Left cardiac atrium (tissue), 4 donors: ENCODE data around the gene DRAM1. TPM values are rescaled to one million over a fixed set of nuclear protein-coding genes. Genes with fewer than 3 reads are reported as not detected.
"Not testable (repeated sequence)": the region's sequence is repeated elsewhere in the genome, so short reads cannot be mapped to it uniquely, and the experiment has no call there.

Experiments used
- ATAC-seq, 2 donors: fragments of 200-7000 bp; cut with Tn5 transposase; one replicate each; pipeline ENCODE4 v1.9.1; 2020; ENCODE audit warnings: mild to moderate bottlenecking in 2 of 2, moderate library complexity in 2 of 2
- DNase-seq: peaks from one replicate; pipeline ENCODE4 v3.0.0-alpha.2; 2020
- intact Hi-C, 2 donors: fragments of 100-400 bp; cut with DNase I; formaldehyde crosslinking; loops; one replicate each; pipeline versions ENCODE4 v1.14.1 to v1.15.1; 2022 to 2023
- total RNA-seq, 2 donors: library from RNA; stranded (reverse); fragmentation: NEBNext Ultra II Directional; extraction: Animal tissue kit (Norgen Biotek cat#: 25700); gene quantifications; one replicate each; pipeline ENCODE4 v1.2.1, GENCODE V29; 2021
- donor health status: DM: no; HTN: yes; CAD: no.
- donor health status: DM: no; HTN: yes; CAD: no; lungs with severe emphysema.
- donor health status: DM: yes; HTN: yes; CAD: no.
- donor health status: Dilated cardiomyopathy.

The DRAM1 gene
- total RNA-seq, 2 donors from 2014 or later, result 9.4 to 14.2 TPM

DNA sequence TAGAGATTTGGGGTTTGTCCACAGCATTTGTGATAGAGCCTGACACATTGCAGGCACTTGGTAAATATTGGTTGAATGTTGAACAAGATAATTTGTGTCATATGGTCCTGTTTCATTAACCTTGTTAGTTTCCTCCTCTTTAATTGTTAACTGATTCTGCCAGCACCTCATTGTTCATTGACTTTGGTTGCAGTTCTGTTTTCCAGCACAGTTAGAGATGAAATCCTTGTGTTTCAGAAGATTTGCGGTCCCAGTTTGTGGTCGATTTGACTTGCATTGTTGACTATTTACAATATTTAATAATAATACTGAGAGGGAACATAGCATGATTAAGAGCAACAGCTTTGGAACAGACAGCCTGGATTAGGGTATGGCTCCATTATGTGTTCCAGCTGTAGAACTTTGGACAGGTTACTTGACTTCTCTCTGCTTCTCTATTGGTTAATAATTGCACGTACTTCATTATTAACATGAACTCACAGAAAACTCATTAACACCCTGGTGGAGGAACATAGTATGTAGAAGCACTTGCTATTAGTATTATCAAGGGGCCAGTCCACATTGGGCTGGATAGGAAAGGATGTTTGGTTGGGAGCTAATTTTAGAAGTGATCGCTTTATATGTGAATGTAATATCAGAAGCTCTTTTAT, 8.7 kb downstream of the DRAM1 start:
- intact Hi-C loops, result no loop called here
- DNase-seq (no peak), ATAC-seq (no peak)

DNA sequence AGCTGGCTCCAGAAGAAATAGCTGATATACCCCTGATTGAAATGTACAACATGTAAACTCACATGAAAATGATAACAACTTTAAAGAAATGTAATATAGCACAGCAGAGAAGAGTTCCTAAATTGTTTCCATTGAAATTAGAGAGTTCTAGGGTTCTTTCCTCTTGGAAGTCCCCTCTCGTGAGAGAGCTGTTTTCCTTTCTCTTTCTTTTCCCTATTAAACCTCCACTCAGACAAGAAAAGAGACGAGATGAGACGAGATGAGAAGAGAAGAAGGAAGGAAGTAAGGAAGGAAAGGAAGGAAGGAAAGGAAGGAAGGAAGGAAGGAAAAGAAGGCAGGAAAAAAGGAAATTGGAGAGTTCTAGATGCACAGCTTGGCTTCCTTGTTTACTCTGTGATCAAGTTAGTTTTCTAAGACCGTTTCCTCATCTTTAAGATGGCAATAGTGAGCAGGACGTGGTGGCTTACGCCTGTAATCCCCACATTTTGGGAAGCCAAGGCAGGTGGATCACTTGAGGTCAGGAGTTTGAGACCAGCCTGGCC, 11.9 kb downstream of the DRAM1 start:
- intact Hi-C loops, result no loop called here
- ATAC-seq, result no peak
- DNase-seq, result no peak

DNA sequence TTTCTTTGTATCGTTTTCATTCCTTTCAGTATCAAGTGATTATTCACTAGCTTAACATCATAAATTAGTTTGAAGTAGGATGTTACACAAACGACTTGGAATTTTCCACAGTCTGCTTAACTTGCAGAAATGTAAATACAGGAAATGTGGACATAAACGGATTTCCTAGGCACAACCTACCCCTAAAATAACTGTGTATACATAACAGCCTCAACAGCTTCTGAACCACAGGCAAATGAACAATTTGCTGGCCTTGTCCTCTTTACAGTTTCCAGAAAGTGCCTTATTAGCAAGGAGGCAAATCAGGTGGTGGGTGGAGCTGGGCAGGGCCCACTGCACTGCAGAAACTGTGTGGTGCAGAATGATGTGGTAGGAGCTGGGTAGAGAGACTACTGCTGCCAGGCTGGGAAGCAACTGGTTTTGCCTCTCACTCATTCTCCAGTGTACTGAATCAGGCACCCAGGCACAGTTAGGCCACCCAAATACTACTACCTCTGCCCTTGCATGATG, 14.1 kb downstream of the DRAM1 start:
- intact Hi-C loops, result no loop called here
- ATAC-seq (peak; percentile 15 to 74), DNase-seq (no peak)

DNA sequence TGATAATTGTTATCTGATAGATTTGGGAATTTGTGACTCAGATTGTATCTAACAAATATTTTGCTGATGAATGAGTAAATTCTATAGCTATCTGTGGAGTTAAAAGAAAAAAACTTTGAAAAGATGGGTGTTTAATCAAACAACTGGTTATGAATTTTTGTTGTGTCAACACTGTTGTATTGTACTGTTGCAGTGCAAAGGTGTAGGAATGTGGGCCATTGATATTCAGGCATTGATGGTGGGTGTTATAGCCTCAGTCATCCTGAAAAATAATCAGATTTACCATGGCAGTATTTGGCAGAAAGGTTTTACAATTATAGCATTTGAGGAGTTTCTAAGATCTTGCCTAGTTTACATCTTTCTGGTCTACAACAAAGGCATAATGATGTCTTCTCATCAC, 15.4 kb downstream of the DRAM1 start:
- no peak for DNase-seq
- intact Hi-C loops, result no loop called here
- no peak for ATAC-seq

DNA sequence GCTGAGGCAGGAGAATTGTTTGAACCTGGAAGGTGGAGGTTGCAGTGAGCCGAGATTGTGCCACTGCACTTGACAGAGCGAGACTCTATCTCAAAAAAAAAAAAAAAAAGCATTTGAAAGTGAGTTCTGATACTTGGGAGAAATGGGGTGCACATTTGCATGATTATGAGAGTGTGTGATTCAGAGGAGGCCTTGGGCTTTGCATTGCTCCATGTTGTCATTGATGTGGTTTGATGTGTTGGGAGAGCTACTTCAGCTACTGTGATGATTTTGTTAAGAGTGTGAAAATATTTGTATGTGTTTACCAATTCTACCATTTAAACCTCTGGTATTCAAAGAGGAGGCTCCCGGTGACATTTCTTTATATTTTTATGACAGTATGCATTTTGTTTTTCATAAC, 24.4 kb downstream of the DRAM1 start:
- ATAC-seq (no peak), DNase-seq (no peak)
- intact Hi-C loops, result no loop called here

DNA sequence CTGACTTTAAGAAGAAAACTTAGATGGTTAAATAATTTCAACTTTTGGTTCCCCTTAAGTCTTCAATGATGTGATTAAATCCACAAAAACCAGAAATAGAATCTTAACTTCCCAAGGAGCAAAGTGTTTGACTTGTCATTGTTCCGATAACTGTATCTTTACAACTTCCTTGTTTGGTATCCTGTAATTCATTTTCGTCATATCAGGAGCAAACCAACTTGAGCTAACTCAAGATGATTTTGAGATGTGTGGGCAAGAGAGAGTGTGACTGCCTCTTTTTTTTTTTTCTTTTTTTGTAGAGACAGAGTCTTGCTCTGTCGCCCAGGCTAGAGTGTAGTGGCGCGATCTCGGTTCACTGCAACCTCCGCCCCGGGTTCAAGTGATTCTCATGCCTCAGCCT, 25.3 kb downstream of the DRAM1 start:
- ATAC-seq (no peak), DNase-seq (no peak)
- intact Hi-C loops, result no loop called here

DNA sequence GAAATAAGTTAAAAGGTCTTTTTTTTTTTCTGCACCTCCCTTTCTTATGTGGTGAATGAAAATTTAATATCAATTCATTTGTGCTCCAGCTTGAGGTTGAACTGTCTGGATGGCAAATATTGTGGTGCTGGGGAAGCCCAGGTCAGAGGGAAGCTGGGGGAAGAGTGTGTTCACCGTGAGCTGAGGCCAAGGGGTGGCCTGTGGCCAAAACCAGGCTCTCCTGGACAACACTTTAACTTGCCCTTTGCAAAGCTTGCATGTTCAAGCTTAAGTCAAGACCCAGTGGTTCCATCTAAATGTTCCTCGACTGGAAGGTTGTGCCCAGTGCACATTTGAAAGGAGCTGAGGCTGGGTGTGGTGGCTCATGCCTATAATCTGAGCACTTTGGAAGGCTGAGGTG, 28.8 kb downstream of the DRAM1 start:
- ATAC-seq (no peak), DNase-seq (no peak)
- intact Hi-C loops, result no loop called here

DNA sequence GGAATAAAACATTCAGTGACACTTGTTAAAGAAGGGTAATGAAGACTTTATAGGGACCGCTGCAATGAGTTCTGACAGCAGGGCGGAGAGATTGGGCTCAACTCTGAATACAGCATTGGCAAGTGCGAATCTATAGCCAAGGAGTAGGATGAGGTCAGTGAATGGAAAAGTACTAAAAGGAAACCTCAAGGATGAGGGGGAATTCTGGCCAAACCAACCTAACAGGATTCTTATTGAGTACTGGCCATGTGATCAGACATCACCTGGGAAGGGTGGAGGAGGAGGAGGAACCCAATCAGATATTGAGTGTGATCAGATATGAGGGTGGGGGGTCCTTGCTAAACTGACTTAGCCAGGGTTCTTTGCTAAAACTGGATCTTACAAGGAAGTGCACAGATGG, 31.0 kb downstream of the DRAM1 start:
- no peak for ATAC-seq
- DNase-seq, result no peak
- intact Hi-C loops, result no loop called here

DNA sequence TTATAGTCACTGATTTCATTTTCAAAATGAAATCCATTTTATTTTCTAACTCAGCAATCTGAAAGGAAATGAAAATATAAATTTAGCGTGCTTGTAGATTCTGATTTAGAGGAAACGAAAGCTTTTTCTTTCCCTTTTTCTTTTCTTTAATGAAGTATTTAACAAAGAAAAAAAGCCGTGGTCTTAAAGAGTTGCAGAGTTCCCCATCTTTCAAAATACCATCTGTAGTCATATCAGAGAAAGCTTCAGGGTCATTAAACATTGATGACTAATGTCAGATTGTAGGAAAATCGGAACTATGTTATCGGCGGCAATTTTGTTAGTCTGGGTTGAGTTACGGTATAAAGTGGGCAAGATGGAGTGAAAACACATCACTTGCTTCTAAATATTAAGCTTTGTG, 32.3 kb downstream of the DRAM1 start:
- ATAC-seq (no peak), DNase-seq (no peak)
- intact Hi-C loops, result no loop called here

DNA sequence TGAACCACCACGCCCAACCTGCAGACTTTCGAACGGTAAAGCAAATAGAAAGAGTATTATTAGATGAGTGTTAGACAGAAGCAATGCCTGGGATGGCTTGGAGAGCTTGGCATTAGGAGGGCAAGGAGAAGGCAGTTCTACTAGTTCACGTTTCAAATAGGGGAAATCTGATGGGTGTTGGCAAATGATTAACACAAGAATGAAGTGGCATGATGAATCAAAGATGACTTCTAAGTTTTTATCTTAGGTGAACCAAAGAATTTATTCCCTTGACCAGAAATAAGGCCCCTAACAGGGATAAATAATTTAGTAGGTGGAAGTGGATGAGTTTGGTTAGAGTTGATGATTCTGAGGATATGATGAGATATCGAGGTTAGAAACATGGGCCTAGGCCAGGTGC, 38.5 kb downstream of the DRAM1 start:
- ATAC-seq, result no peak
- intact Hi-C loops, result no loop called here
- no peak for DNase-seq

DNA sequence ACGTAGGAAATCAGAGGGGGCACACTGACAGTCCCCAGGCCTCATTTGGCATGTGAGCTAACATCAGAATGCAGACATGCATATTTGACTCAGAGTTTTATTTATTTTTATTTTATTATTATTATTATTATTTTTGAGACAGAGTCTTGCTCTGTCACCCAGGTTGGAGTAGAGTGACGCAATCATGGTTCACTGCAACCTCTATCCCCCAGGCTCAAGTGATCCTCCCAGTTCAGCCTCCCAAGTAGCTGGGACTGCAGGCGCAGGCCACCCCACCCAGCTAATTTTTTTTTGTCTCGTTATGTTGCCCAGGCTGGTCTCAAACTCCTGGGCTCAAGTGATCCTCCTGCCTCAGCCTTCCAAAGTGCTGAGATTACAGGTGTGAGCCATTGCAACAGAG, 41.4 kb downstream of the DRAM1 start:
- ATAC-seq, intact Hi-C loops, DNase-seq: not testable (repeated sequence)

DNA sequence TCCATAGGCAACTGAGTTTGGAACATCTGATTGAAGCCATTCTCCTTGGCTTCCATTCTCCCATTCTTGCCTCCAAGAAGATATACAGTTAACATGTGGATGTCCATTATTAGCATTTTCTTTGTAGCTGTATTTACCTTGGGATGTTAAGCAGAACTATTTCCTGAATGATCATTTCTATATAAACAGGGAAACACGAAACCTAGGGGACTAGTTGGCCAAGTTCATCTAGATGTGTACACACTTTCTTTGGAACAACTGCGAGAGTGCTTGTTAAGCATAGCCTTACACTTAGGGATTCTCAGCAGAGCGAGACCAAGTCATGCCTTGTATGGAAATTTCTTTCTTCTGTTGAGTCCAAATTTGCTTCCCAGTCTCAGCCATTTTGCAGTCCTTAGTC, 42.1 kb downstream of the DRAM1 start:
- no peak for ATAC-seq
- intact Hi-C loops, result no loop called here

DNA sequence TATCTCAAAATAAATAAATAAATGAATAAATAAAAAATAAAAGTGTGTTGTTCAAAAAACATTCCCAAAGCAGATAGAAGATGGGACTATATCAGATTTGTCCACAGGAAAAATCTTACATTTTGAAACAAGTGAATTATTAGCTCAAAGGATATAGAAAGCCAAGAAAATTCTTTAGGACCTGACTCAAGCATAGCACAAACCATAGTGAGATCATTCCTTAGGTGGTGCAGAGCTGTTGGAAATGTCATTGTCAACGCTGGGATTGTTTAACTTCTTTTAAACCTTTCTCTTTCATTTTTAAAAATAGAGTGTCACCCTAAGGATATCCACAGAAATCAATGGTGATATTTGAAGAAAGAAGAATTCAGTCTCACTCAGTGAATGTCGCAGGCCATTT, 43.5 kb downstream of the DRAM1 start:
- intact Hi-C loops, result no loop called here
- ATAC-seq (no peak), DNase-seq (no peak)

More for the DNA sequence above, 42.1 kb downstream of the DRAM1 start:
- DNase-seq, result no peak

DNA sequence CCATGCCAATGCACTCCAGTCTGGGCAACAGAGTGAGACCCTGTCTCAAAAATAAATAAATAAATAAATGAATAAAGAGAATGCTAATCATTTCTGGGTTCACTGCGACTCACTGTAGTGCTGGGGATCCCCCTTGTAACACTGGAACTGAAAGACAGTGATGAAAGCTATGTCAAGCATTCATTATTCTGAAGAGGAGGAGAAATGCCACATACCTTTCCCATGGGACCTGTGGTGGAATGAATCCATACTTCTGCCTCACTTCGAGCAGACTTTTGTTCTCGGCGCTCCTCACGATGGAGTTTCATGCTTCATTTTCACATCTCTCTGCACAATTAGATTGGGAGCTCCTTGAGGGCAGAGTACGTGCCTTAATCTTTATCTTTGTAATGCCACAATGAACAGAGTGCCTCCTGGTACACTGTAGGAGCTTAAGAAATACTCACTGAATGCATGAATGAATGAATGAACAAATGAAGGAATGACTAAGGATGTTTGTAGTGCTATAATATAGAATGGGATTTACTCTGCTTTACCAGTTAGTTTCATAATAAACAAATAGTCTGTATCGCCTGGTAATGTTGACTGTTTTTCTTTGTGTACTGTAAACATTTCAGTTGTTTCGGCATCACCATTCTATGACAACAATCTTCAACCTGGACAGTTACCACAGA, 45.8 kb downstream of the DRAM1 start:
- intact Hi-C loops, result no loop called here
- ATAC-seq, result no peak
- no peak for DNase-seq

DNA sequence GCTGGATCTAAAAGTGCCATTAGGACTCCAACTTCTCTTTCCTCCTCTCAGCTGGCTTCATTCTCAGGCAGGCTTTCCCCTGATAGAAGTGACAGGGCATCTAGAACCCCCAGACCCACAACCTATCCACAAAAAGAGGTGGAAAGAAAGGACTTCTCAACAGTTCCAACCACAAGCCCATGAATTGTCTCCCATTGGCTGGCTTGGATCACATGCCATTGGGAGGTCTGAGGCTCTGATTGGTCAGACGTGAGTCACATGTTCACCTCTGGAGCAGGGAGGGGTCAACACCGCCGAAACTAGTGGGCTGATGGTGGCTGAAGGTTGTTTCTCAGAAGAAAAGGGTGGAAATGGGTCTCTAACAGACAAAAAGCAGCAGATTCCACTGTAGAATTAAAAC, 47.2 kb downstream of the DRAM1 start:
- ATAC-seq (peak in 1 of 2 donors; percentile 15), DNase-seq (no peak)
- intact Hi-C loops, result no loop called here

DNA sequence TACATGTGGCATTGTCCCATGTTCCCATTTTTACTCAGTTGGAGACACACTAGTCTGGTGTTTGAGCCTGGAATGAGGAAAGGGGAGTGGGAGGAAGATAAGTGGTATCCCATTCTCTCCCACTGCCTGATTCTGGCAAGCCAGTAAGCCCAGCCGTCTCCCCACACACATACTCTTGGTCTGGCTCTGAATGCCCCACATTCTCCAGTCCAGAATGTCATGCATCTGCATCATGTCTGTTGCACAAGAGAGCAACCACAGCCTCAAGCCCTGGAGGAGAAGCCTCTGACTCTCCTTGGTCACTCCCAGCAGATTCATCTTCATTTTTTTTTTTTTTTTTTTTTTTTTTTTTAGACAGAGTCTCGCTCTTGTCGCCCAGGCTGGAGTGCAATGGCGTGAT, 48.0 kb downstream of the DRAM1 start:
- ATAC-seq (peak; percentile 94 to 98), DNase-seq (peak; percentile 78)

DNA sequence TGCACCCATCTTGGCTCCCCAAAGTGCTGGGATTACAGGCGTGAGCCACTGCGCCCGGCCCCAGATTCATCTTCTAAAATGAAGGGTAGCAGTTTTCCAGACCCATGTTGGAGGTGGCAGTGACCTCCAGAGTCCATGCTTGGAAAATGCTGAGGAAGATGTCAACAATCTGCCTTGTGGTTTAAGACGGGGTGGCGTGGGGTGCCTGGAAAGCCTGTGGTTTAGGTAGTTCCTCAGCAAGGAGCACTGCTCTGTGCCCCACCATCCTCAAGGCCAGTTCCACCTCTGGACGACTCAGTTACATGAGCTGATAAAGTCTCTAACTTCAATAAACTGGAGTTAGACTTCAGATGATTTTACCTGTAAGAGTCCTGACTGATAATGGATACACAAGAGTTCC, 48.6 kb downstream of the DRAM1 start:
- ATAC-seq (no peak), DNase-seq (no peak)
- intact Hi-C loops, result no loop called here

More for the DNA sequence above, 48.0 kb downstream of the DRAM1 start:
- intact Hi-C loops, result no loop called here

DNA sequence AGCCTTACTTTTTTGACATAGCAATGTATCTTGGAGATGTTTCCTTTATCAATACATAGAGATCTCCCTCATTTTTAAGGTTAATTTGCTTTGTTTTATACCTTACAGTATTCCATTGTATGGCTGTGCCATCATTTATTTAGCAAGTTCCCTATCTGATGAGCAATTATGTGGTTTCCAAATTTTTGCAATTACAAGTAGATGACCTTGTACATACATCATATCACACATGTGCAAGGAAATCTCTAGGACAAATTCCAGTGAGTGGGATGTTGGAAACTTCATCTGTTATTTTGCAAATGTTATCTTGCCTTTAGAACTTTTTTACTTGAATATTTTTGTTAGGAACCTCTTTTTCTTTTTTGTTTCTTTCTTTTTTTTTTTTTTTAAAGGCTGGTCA, 49.7 kb downstream of the DRAM1 start:
- DNase-seq, result no peak
- ATAC-seq, result no peak
- intact Hi-C loops, result no loop called here

DNA sequence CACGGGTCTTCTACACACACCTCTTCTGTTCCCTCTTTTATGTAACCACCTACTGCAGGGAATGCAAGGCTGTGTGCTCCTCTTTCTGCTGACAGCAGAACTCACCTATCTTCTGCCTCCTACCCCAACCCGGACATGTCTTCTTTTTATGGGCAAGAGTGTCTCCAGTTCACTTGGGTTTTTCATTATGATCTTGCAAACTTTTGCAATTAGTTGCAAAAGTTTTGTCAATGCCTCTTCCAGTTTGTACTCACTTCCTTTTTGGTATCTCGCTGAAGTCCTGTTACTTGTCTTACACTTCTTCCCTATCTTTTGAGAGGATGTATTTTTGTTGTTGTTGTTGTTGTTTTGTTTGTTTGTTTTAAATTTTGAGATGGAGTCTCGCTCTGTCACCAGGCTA, 50.6 kb downstream of the DRAM1 start:
- ATAC-seq (no peak), DNase-seq (no peak)
- intact Hi-C loops, result no loop called here

DNA sequence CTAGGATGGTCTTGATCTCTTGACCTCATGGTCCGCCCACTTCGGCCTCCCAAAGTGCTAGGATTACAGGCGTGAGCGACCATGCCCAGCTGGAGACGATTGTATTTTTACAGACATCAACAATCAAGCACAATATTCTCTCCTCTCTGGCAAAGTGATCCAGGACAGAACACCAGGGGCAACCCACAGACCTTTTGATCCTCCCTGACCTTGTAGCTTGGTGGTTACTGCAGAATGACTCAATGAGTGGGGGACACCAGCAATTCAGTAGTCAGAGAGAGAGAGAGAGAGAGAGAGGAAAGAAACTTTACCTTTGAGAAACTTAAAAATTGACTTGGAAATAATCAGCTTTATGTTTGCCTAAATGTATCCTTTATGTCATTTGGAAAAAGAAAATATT, 51.2 kb downstream of the DRAM1 start:
- no peak for DNase-seq
- intact Hi-C loops, result no loop called here
- ATAC-seq, result no peak
